OCI-M2 (cell line): Measurements from ENCODE around the gene TMEM138.

Experiments used
- DNase-seq: peaks from one replicate; lab custom pipeline; 2025; ENCODE audit not compliant: unreplicated experiment; lab: John Stamatoyannopoulos, UW

TMEM138 gene

GRCh38 chr11:61404641-61405040 lies 42.5 kb downstream of the TMEM138 start:
- no peak for DNase-seq

- no peak for DNase-seq
Measured at GRCh38 chr11:61406067-61406466, 43.9 kb downstream of the TMEM138 start.

- no peak for DNase-seq
Measured at GRCh38 chr11:61406991-61407728, 45.0 kb downstream of the TMEM138 start.

GRCh38 chr11:61411589-61411988 lies 49.4 kb downstream of the TMEM138 start:
- no peak for DNase-seq

GRCh38 chr11:61413496-61413895 lies 51.3 kb downstream of the TMEM138 start:
- DNase-seq = no peak

- DNase-seq = no peak
Measured at GRCh38 chr11:61414547-61414946, 52.4 kb downstream of the TMEM138 start.

GRCh38 chr11:61415381-61415780 lies 53.2 kb downstream of the TMEM138 start:
- no peak for DNase-seq

GRCh38 chr11:61416941-61417340 lies 54.8 kb downstream of the TMEM138 start:
- no peak for DNase-seq

GRCh38 chr11:61417670-61418069 lies 55.5 kb downstream of the TMEM138 start:
- no peak for DNase-seq

GRCh38 chr11:61418136-61418535 lies 56.0 kb downstream of the TMEM138 start:
- no peak for DNase-seq
